DOHH2 (cell line): ENCODE results near the gene COX6B2.

Source experiments
- H3F3A ChIP-seq: fragments of 200-600 bp; sonication (generic), shearing (Covaris generic); 2 replicates; pipeline ENCODE4 v1.6.0; 2016; ENCODE audit warnings: antibody characterized with exemption, mild to moderate bottlenecking; ENCODE audit not compliant: control insufficient read depth, insufficient read depth
- H3K27ac ChIP-seq: fragments of 200-600 bp; sonication (generic); 2 replicates; pipeline ENCODE4 v1.5.1; 2014; ENCODE audit warnings: low read depth, mild to moderate bottlenecking, low read length, moderate library complexity
- H3K27me3 ChIP-seq: fragments of 200-600 bp; sonication (generic); 2 replicates; pipeline ENCODE4 v1.6.1; 2014; ENCODE audit warnings: mild to moderate bottlenecking, low read length, mixed read lengths; ENCODE audit not compliant: control insufficient read depth
- H3K36me3 ChIP-seq: fragments of 200-600 bp; sonication (generic); 2 replicates; pipeline ENCODE4 v1.6.1; 2014; ENCODE audit warnings: mild to moderate bottlenecking, low read length, moderate library complexity, mixed read lengths; ENCODE audit not compliant: control insufficient read depth
- H3K4me1 ChIP-seq: fragments of 200-600 bp; sonication (generic); 2 replicates; pipeline ENCODE4 v1.6.1; 2014; ENCODE audit warnings: mild to moderate bottlenecking, low read length, mixed read lengths; ENCODE audit not compliant: control insufficient read depth
- H3K4me2 ChIP-seq: fragments of 200-600 bp; sonication (generic); 2 replicates; pipeline ENCODE4 v1.6.0; 2014; ENCODE audit warnings: mild to moderate bottlenecking, low read length, moderate library complexity
- H3K4me3 ChIP-seq: fragments of 200-600 bp; sonication (generic); 2 replicates; pipeline ENCODE4 v1.5.1; 2014; ENCODE audit warnings: mild to moderate bottlenecking, low read length, mixed read lengths
- H3K79me2 ChIP-seq: fragments of 200-600 bp; sonication (generic); 2 replicates; pipeline ENCODE4 v1.6.1; 2014; ENCODE audit warnings: mild to moderate bottlenecking, low read length, mixed read lengths; ENCODE audit not compliant: control insufficient read depth
- H3K9me2 ChIP-seq: fragments of 200-600 bp; sonication (generic); replicated peaks from 2 replicates; pipeline ENCODE4 v1.6.1; 2014; ENCODE audit warnings: mild to moderate bottlenecking, low read length, mixed read lengths; ENCODE audit not compliant: control insufficient read depth
- H3K9me3 ChIP-seq: fragments of 200-600 bp; sonication (generic); 2 replicates; pipeline ENCODE4 v1.6.1; 2014; ENCODE audit warnings: antibody characterized with exemption, low read length, mixed read lengths; ENCODE audit not compliant: control insufficient read depth, insufficient read depth
- H4K20me1 ChIP-seq: fragments of 200-600 bp; sonication (generic); 2 replicates; pipeline ENCODE4 v1.6.0; 2014; ENCODE audit warnings: low read depth, mild to moderate bottlenecking, antibody characterized with exemption, low read length, moderate library complexity; ENCODE audit not compliant: control insufficient read depth, insufficient read depth
- EZH2phosphoT487 ChIP-seq: fragments of 200-600 bp; sonication (generic); IDR thresholded peaks from 2 replicates; pipeline ENCODE4 v1.6.1; 2017; ENCODE audit warnings: borderline replicate concordance, mild to moderate bottlenecking, antibody characterized with exemption, low read length, moderate library complexity, mixed read lengths
- TF ChIP-seq, protein P1 (sequence below): fragments of 200-600 bp; sonication (generic); IDR thresholded peaks from one replicate; pipeline ENCODE4 v1.5.1; 2014; ENCODE audit warnings: antibody characterized with exemption, mild to moderate bottlenecking, low read depth, low read length; ENCODE audit not compliant: poor library complexity, severe bottlenecking

Gene COX6B2

DNA sequence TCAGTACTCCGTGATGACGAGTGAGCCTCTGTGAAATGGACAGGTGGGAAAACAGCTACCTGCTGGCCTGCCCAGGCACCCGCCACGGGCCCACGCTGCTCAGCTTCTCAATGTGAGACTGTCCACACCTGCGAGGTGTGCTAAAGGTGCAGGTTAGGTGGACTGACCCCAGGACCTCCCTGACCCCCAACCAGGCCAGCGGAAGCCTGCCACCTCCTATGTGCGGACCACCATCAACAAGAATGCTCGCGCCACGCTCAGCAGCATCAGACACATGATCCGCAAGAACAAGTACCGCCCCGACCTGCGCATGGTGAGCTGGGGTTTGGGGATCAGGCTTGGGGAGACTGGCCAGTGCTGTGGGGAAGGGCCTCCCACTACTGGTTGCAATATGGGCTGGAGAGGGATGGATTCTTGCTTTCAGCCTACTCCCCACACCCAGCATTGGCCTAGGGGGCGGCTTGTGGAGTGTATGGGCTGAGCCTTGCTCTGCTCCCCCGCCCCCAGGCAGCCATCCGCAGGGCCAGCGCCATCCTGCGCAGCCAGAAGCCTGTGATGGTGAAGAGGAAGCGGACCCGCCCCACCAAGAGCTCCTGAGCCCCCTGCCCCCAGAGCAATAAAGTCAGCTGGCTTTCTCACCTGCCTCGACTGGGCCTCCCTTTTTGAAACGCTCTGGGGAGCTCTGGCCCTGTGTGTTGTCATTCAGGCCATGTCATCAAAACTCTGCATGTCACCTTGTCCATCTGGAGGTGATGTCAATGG is 33.4 kb upstream of the COX6B2 start:
- H3K79me2 ChIP-seq, result peaks cover 44% of the 10 kb centered on the region
- peaks cover 3% of the 10 kb centered on the region; the same call in 1 of the 2 replicates for H3K27me3 ChIP-seq
- H4K20me1 ChIP-seq, result peaks cover 36% of the 10 kb centered on the region
- peaks cover 59% of the 10 kb centered on the region for H3K4me1 ChIP-seq
- no peaks in the 10 kb centered on the region for H3K9me2 ChIP-seq
- TF ChIP-seq, protein P1, sequence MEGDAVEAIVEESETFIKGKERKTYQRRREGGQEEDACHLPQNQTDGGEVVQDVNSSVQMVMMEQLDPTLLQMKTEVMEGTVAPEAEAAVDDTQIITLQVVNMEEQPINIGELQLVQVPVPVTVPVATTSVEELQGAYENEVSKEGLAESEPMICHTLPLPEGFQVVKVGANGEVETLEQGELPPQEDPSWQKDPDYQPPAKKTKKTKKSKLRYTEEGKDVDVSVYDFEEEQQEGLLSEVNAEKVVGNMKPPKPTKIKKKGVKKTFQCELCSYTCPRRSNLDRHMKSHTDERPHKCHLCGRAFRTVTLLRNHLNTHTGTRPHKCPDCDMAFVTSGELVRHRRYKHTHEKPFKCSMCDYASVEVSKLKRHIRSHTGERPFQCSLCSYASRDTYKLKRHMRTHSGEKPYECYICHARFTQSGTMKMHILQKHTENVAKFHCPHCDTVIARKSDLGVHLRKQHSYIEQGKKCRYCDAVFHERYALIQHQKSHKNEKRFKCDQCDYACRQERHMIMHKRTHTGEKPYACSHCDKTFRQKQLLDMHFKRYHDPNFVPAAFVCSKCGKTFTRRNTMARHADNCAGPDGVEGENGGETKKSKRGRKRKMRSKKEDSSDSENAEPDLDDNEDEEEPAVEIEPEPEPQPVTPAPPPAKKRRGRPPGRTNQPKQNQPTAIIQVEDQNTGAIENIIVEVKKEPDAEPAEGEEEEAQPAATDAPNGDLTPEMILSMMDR, result no peak
- no peak for TF ChIP-seq EZH2phosphoT487
- H3K27ac ChIP-seq, result no peak overlapping the region
- H3F3A ChIP-seq, result peaks cover 71% of the 10 kb centered on the region
- H3K9me3 ChIP-seq, result no peaks in the 10 kb centered on the region
- peak overlapping the region; percentile 99 for H3K4me2 ChIP-seq
- H3K36me3 ChIP-seq, result peaks cover 54% of the 10 kb centered on the region
- H3K4me3 ChIP-seq, result peak overlapping the region; percentile 99

DNA sequence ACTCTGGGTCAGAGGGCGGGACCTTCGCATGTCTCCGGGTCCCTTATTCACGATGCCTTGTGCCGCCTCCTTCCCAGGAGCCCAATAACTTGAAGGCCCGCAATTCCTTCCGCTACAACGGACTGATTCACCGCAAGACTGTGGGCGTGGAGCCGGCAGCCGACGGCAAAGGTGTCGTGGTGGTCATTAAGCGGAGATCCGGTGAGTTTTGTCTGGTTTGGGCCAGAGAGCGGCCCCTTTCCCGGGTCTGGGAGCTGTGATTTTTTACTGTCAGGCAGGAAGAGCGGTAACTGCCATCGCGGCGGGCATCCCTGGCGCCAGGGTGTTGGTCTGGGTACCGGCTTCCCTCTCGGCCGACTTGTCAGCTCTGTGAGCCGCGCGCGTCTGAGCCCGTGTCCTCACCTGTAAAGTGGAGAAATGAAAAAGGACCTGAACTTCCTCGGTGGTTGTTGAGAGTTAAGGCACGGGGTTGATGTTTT is 32.0 kb upstream of the COX6B2 start:
- Histone ChIP-seq H3K9me2 (no peaks in the 10 kb centered on the region), H3K79me2 (peaks cover 58% of the 10 kb centered on the region), H3K27ac (peak overlapping the region; percentile 97), H3K4me2 (peak overlapping the region; percentile 99), H3K4me3 (peak overlapping the region; percentile 99), H3K36me3 (peaks cover 54% of the 10 kb centered on the region), H3F3A (peaks cover 64% of the 10 kb centered on the region), H3K9me3 (no peaks in the 10 kb centered on the region), H3K4me1 (peaks cover 67% of the 10 kb centered on the region), H4K20me1 (peaks cover 36% of the 10 kb centered on the region), H3K27me3 (peaks cover 3% of the 10 kb centered on the region; the same call in 1 of the 2 replicates)
- TF ChIP-seq, protein P1, result no peak

DNA sequence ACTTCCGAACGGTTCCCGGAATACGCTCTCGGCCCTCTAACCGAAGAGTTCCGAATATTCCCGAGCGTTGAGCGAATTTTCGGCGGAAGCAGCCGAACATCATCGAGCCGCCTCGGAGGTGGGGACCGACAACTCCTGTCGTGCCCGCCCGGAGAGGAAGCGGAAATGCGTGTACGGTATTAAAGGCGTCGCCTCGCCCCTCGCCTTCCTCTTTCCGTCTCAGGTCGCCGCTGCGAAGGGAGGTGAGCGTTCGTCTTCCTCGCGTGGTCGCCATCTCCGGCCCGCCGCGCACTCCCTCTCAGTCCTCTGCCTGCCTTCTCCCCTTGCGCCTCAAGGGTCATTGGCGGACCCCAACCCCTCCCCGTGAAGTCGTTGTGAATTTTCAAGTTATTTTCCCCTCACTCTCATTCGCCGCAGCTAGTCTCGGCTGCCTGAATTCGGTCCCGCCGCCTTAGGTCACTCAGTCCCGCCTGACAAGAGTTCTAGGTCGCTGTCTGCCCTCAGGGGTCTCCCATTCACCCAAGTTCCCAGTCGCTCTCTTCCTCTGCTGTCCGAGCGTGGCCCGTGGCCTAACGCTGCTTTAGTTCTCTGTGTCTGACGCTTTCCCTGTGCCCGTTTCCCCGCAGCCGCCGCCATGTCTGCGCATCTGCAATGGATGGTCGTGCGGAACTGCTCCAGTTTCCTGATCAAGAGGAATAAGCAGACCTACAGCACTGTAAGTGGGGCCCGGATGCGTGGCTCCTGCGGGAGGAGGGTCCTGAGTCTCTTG is 31.4 kb upstream of the COX6B2 start, which contains the start of gene RPL28:
Gene RPL28, plus strand, starts transcription at position 209 of the 769 bp plus-strand sequence. Its CDS starts 426 bp downstream, at position 635.
- peaks cover 60% of the 10 kb centered on the region for H3K79me2 ChIP-seq
- peaks cover 54% of the 10 kb centered on the region for H3K36me3 ChIP-seq
- H3F3A ChIP-seq, result peaks cover 58% of the 10 kb centered on the region
- H3K4me2 ChIP-seq, result peak within 1 kb of the TSS; percentile 99
- H4K20me1 ChIP-seq, result peaks cover 34% of the 10 kb centered on the region
- no peaks in the 10 kb centered on the region for H3K9me2 ChIP-seq
- TF ChIP-seq, protein P1, result no peak
- TF ChIP-seq EZH2phosphoT487, result no peak
- peak within 1 kb of the TSS; percentile 97 for H3K27ac ChIP-seq
- peaks cover 3% of the 10 kb centered on the region; the same call in 1 of the 2 replicates for H3K27me3 ChIP-seq
- no peaks in the 10 kb centered on the region for H3K9me3 ChIP-seq
- peak within 1 kb of the TSS; percentile 99 for H3K4me3 ChIP-seq
- peaks cover 63% of the 10 kb centered on the region for H3K4me1 ChIP-seq
